ENCODE data around the gene ANKS6. TPM values are rescaled to one million over a fixed set of nuclear protein-coding genes. Genes with fewer than 3 reads are reported as not detected.

The ANKS6 gene
- total and polyA plus RNA-seq, 9 of the 15 experiments (the other 6 are each of a cell fraction or from before 2014, with no cell fraction given), result 9.9 to 74.5 (median 36.9) TPM

- TF ChIP-seq UBTF (IDR thresholded peaks at IDR 0.05; ENCODE audit: borderline replicate concordance in 1 of 2, low read depth in 2 of 2, low read length in 2 of 2), result 0 out of 4 replicates have a peak, but pooled peaks of 1 of the 2 experiments have one; percentile 61
- no peak for TF ChIP-seq CREBBP (IDR thresholded peaks at IDR 0.05; ENCODE audit: low read depth, low read length)
- TF ChIP-seq, protein P1, sequence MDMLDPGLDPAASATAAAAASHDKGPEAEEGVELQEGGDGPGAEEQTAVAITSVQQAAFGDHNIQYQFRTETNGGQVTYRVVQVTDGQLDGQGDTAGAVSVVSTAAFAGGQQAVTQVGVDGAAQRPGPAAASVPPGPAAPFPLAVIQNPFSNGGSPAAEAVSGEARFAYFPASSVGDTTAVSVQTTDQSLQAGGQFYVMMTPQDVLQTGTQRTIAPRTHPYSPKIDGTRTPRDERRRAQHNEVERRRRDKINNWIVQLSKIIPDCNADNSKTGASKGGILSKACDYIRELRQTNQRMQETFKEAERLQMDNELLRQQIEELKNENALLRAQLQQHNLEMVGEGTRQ (CRISPR knock-in tag; IDR thresholded peaks at IDR 0.05), result no peak
- TF ChIP-seq, protein P2, sequence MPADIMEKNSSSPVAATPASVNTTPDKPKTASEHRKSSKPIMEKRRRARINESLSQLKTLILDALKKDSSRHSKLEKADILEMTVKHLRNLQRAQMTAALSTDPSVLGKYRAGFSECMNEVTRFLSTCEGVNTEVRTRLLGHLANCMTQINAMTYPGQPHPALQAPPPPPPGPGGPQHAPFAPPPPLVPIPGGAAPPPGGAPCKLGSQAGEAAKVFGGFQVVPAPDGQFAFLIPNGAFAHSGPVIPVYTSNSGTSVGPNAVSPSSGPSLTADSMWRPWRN (IDR thresholded peaks at IDR 0.05; ENCODE audit: low read depth), result peak; percentile 30; the same call in 1 of the 2 replicates
- no peak for TF ChIP-seq ZNF263 (CRISPR knock-in tag; IDR thresholded peaks at IDR 0.05; ENCODE audit: borderline replicate concordance)
- TF ChIP-seq LCOR (CRISPR knock-in tag; IDR thresholded peaks at IDR 0.05), result peak; percentile 82; the same call in 1 of the 2 replicates
- no peak for TF ChIP-seq ZNF12 (CRISPR knock-in tag; IDR thresholded peaks at IDR 0.05)
- no peak for TF ChIP-seq SREBF1 (IDR thresholded peaks at IDR 0.05; ENCODE audit: borderline replicate concordance, low read depth, low read length)
- TF ChIP-seq ZKSCAN3 (CRISPR knock-in tag; IDR thresholded peaks at IDR 0.05), result no peak
- TF ChIP-seq IFI16 (CRISPR knock-in tag; IDR thresholded peaks at IDR 0.05), result no peak
- TF ChIP-seq MTA2 (IDR thresholded peaks at IDR 0.05; ENCODE audit: low read depth), result no peak
- no peak for TF ChIP-seq DNMT1 (IDR thresholded peaks at IDR 0.05)
- TF ChIP-seq GATAD2B (IDR thresholded peaks at IDR 0.05; ENCODE audit: borderline replicate concordance), result no peak
- peak; percentile 13; the same call in 1 of the 2 replicates for TF ChIP-seq OTX1 (CRISPR knock-in tag; IDR thresholded peaks at IDR 0.05)
- peak; percentile 71 for TF ChIP-seq POLR2AphosphoS5 (IDR thresholded peaks at IDR 0.05; ENCODE audit: control insufficient read depth, insufficient read depth, low read depth, low read length)
- TF ChIP-seq ETV6 (IDR thresholded peaks at IDR 0.05; ENCODE audit: borderline replicate concordance in 1 of 2, low read depth in 2 of 2, low read length in 1 of 2), result peak in 1 of 2 experiments; percentile 48; a peak in 1 of 4 replicates
- no peak for TF ChIP-seq ETV6 (CRISPR knock-in tag; IDR thresholded peaks at IDR 0.05; ENCODE audit: borderline replicate concordance)
- no peak for TF ChIP-seq ELK3 (CRISPR knock-in tag; IDR thresholded peaks at IDR 0.05)
- TF ChIP-seq MED1 (CRISPR knock-in tag; IDR thresholded peaks at IDR 0.05; ENCODE audit: borderline replicate concordance), result no peak
- TF ChIP-seq GATA2 (CRISPR knock-in tag; IDR thresholded peaks at IDR 0.05), result peak; percentile 74; the same call in 1 of the 2 replicates
- no peak for TF ChIP-seq ZNF511 (CRISPR knock-in tag; IDR thresholded peaks at IDR 0.05)
- no peak for TF ChIP-seq ETS2 (tag; IDR thresholded peaks at IDR 0.05; ENCODE audit: borderline replicate concordance, poor library complexity, severe bottlenecking)
- TF ChIP-seq ELF2 (CRISPR knock-in tag; IDR thresholded peaks at IDR 0.05), result no peak
These were observed 37.0 kb upstream of the ANKS6 start (continued) for GRCh38 chr9:98833090-98833956.

All from K562 (cell line).